ENCODE data around the gene FAM171A1. TPM values are rescaled to one million over a fixed set of nuclear protein-coding genes. Genes with fewer than 3 reads are reported as not detected.

FAM171A1 gene
- total and polyA plus RNA-seq, 2 of the 13 experiments (the other 11 are each of a cell fraction or from before 2014, with no cell fraction given), result 21.5 to 34.7 TPM

DNA sequence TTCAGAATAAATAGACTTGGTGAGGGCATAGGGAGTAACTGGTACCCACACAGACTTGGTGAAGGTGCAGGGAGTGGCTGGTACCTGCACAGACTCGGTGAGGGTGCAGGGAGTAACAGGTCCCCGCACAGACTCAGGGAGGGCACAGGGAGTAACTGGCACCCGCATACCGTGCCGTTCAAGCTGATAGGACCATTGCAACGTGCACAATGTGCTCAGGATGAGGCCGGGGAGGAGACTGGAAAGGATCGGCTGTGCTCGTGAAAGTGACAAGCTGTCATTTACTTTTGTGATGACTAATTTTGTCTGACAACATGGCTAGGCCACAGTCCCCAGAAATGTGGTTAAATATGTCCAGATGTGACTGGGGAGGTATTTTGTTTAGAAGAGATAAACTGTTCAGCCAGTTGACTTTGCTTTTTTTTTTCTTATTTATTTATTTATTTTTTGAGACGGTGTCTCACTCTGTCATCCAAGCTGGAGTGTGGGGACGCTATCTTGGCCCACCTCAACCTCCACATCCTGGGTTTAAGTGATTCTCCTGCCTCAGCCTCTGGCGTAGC is 126.4 kb downstream of the FAM171A1 start (continued):
- TF ChIP-seq HOXA9 (CRISPR knock-in tag; IDR thresholded peaks at IDR 0.05; ENCODE audit: borderline replicate concordance) (no peak), ZFAT (CRISPR knock-in tag; conservative IDR thresholded peaks at IDR 0.05) (no peak), MIER3 (CRISPR knock-in tag; IDR thresholded peaks at IDR 0.05; ENCODE audit: borderline replicate concordance) (no peak), RXRA (CRISPR knock-in tag; IDR thresholded peaks at IDR 0.05) (no peak), POLR2AphosphoS2 (IDR thresholded peaks at IDR 0.05; ENCODE audit: low read depth, low read length) (no peak), DMTF1 (CRISPR knock-in tag; IDR thresholded peaks at IDR 0.05) (no peak), HMGXB4 (CRISPR knock-in tag; IDR thresholded peaks at IDR 0.05; ENCODE audit: borderline replicate concordance in 1 of 2, low read depth in 1 of 2) (no peak), TRIM24 (CRISPR knock-in tag; IDR thresholded peaks at IDR 0.05) (no peak)
- TF ChIP-seq, protein P1, sequence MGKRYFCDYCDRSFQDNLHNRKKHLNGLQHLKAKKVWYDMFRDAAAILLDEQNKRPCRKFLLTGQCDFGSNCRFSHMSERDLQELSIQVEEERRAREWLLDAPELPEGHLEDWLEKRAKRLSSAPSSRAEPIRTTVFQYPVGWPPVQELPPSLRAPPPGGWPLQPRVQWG (CRISPR knock-in tag; IDR thresholded peaks at IDR 0.05; ENCODE audit: borderline replicate concordance, low read depth), result no peak
- TF ChIP-seq, protein P2, sequence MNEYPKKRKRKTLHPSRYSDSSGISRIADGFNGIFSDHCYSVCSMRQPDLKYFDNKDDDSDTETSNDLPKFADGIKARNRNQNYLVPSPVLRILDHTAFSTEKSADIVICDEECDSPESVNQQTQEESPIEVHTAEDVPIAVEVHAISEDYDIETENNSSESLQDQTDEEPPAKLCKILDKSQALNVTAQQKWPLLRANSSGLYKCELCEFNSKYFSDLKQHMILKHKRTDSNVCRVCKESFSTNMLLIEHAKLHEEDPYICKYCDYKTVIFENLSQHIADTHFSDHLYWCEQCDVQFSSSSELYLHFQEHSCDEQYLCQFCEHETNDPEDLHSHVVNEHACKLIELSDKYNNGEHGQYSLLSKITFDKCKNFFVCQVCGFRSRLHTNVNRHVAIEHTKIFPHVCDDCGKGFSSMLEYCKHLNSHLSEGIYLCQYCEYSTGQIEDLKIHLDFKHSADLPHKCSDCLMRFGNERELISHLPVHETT (CRISPR knock-in tag; conservative IDR thresholded peaks at IDR 0.05), result no peak
